Mesenteric fat pad (tissue), 1 donor: ENCODE measurements around the gene PRAMEF8. TPM values are rescaled to one million over a fixed set of nuclear protein-coding genes. Genes with fewer than 3 reads are reported as not detected.
"Not testable (repeated sequence)": the region's sequence is repeated elsewhere in the genome, so short reads cannot be mapped to it uniquely, and the experiment has no call there.

Source experiments
- DNase-seq: peaks from one replicate; pipeline ENCODE4 v3.0.0-alpha.2; 2020; ENCODE audit warnings: low spot score
- long read RNA-seq: library from polyadenylated mRNA; unstranded; transcript quantifications from one replicate; pipeline ENCODE4 v2.0.0, GENCODE V29; 2020
- total RNA-seq: library from RNA; stranded (reverse); fragmentation: NEBNext Ultra II Directional; extraction: Animal tissue kit (Norgen Biotek cat#: 25700); gene quantifications from one replicate; pipeline ENCODE4 v1.2.1, GENCODE V29; 2021
- donor health status: DM: yes; HTN: yes; CAD: no.

Gene PRAMEF8
- not detected for total RNA-seq
- long read RNA-seq: 0 reads

GRCh38 chr1:13285037-13285436, at the start of gene PRAMEF8:
Gene PRAMEF8 (minus strand): TSS chr1:13285137. CDS start chr1:13284091, 1,046 bp downstream.
- not testable (repeated sequence) for DNase-seq

- DNase-seq: not testable (repeated sequence)
Measured at GRCh38 chr1:13315281-13315680, 30.3 kb upstream of the PRAMEF8 start, which contains the start of gene PRAMEF15. Gene PRAMEF15 (plus strand): TSS chr1:13315581. CDS start chr1:13318408, 2,827 bp downstream.

GRCh38 chr1:13303239-13303638, 18.3 kb upstream of the PRAMEF8 start, which contains the start of gene PRAMEF33:
Gene PRAMEF33 (plus strand): TSS chr1:13303539. CDS start chr1:13305955, 2,416 bp downstream.
- not testable (repeated sequence) for DNase-seq

- DNase-seq: not testable (repeated sequence)
Measured at GRCh38 chr1:13302197-13302596, 17.3 kb upstream of the PRAMEF8 start.

GRCh38 chr1:13298699-13299098, 13.8 kb upstream of the PRAMEF8 start:
- not testable (repeated sequence) for DNase-seq

GRCh38 chr1:13297216-13297931, 12.4 kb upstream of the PRAMEF8 start:
- not testable (repeated sequence) for DNase-seq

- not testable (repeated sequence) for DNase-seq
Measured at GRCh38 chr1:13289030-13289429, 4.1 kb upstream of the PRAMEF8 start.

- not testable (repeated sequence) for DNase-seq
Measured at GRCh38 chr1:13279617-13280016, 5.3 kb downstream of the PRAMEF8 start.

GRCh38 chr1:13277016-13277415, 7.9 kb downstream of the PRAMEF8 start:
- DNase-seq: not testable (repeated sequence)

GRCh38 chr1:13265124-13265523, 19.8 kb downstream of the PRAMEF8 start:
- not testable (repeated sequence) for DNase-seq

- DNase-seq: not testable (repeated sequence)
Measured at GRCh38 chr1:13253898-13254297, 31.0 kb downstream of the PRAMEF8 start, which contains the start of gene PRAMEF5. Gene PRAMEF5 (plus strand): TSS chr1:13254198. CDS start chr1:13259269, 5,071 bp downstream.

GRCh38 chr1:13247122-13247521, 37.8 kb downstream of the PRAMEF8 start:
- not testable (repeated sequence) for DNase-seq

GRCh38 chr1:13246554-13246871, 38.4 kb downstream of the PRAMEF8 start:
- not testable (repeated sequence) for DNase-seq

GRCh38 chr1:13245841-13246553, 38.9 kb downstream of the PRAMEF8 start:
- DNase-seq: not testable (repeated sequence)

GRCh38 chr1:13243536-13244263, 41.2 kb downstream of the PRAMEF8 start:
- not testable (repeated sequence) for DNase-seq

GRCh38 chr1:13239633-13240032, 45.3 kb downstream of the PRAMEF8 start:
- DNase-seq: not testable (repeated sequence)

GRCh38 chr1:13237572-13237971, 47.4 kb downstream of the PRAMEF8 start:
- DNase-seq: not testable (repeated sequence)

- peak; percentile 55 for DNase-seq
Measured at GRCh38 chr1:13234057-13234456, 50.9 kb downstream of the PRAMEF8 start.

GRCh38 chr1:13232056-13232455, 52.9 kb downstream of the PRAMEF8 start:
- peak; percentile 84 for DNase-seq
